ENCODE data around the gene CLEC6A.
"Not testable (repeated sequence)": the region's sequence is repeated elsewhere in the genome, so short reads cannot be mapped to it uniquely, and the experiment has no call there.

Gene CLEC6A

DNA sequence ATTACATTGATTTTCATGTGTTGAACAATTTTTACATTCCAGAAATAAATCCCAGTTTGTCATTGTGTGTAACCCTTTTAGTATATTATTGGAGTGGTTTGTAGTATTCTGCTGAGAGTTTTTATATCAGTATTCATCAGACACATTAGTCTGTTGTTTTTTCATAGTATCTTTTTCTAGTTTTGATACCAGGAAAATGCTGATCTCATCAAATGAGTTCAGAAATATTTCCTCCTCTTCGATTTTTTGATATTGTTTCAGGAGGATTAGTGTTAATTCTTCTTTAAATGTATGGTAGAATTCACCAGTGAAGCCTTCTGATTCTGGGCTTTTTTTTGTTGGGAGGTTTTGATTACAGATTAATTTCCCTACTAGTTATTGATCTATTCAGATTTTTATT, 15.3 kb downstream of the CLEC6A start:
- no peak for TF ChIP-seq CTCF (conservative IDR thresholded peaks at IDR 0.05; ENCODE audit: low read depth, low read length)
- no peak overlapping the region for H3K4me3 ChIP-seq (ENCODE audit: low read length)
- DNase-seq (ENCODE audit: low read depth) = no peak

DNA sequence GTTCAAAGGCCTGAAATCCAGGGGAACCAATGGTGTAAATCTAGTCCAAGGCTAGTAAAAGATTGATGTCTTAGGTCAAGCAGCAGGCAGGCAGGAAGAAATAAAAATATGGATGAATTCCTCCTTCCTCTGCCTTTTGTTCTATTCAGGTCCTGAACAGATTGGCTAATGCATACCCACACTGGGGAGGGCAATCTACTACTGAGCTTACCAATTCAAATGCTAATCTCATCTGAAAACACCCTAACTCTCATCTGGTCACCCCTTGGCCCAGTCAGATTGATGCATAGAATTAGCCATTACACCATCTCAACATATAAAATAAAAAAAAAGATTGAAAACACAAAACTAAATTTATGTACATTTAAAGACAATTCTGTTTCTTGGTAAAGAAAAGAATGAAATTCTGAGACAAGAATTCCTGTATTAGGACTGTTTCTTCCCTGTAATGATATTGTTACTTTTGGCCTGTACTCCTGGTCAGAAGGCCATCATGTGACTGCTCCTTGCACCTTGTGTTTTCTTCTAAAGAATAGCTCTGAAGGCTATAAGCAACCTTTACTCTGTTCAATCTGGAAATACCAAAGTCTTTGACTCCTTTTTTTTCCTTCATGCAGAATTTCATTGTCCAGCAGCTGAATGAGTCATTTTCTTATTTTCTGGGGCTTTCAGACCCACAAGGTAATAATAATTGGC, 19.9 kb downstream of the CLEC6A start:
- no peak for TF ChIP-seq CTCF (conservative IDR thresholded peaks at IDR 0.05; ENCODE audit: low read depth, low read length)
- DNase-seq (ENCODE audit: low read depth) = no peak
- no peak overlapping the region for H3K4me3 ChIP-seq (ENCODE audit: low read length)

DNA sequence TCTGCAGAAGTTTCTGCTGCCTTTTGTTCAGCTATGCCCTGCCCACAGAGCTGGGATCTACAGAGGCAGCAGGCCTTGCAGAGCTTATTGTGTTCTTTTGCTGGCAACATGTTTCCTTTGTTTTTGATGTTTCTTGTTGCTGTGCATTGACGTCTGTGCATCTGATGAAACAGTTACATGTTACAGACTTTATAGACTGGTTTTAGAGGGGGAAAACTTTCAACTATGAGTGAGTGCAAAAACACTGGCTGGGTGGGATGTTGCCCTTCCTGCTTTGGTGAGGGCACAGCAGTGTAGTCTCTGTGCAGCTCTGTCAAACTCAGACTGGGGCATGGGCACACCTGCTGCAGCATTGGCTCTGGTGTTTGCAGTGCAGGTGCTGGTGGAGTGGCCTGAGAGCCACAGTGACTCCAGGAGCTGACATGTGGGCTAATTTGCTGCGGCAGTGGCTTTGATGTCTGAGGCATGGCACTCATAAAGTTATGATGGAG, 26.9 kb downstream of the CLEC6A start:
- DNase-seq (ENCODE audit: low read depth) = no peak
- no peak overlapping the region for H3K4me3 ChIP-seq (ENCODE audit: low read length)
- no peak for TF ChIP-seq CTCF (conservative IDR thresholded peaks at IDR 0.05; ENCODE audit: low read depth, low read length)

DNA sequence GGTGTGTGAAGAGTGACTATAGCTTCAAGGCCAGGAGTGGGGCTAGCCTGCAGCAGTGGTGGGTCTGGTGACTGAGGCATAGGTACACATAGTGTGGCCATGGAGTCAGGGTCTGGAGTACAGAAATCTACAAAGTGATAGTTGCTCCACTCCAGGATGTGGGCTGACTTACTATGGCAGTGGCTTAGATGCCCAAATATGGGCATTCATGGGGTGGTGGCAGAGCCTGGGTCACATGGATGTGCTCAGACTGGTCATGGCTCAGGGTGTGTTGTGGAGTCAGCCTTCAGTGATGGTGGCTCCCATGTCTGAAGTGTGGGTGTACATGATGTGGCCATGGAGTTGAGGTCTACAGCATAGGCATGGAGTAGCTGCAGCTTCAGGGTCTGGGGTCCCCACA, 27.3 kb downstream of the CLEC6A start:
- no peak for TF ChIP-seq CTCF (conservative IDR thresholded peaks at IDR 0.05; ENCODE audit: low read depth, low read length)
- no peak overlapping the region for H3K4me3 ChIP-seq (ENCODE audit: low read length)
- DNase-seq (ENCODE audit: low read depth) = no peak

DNA sequence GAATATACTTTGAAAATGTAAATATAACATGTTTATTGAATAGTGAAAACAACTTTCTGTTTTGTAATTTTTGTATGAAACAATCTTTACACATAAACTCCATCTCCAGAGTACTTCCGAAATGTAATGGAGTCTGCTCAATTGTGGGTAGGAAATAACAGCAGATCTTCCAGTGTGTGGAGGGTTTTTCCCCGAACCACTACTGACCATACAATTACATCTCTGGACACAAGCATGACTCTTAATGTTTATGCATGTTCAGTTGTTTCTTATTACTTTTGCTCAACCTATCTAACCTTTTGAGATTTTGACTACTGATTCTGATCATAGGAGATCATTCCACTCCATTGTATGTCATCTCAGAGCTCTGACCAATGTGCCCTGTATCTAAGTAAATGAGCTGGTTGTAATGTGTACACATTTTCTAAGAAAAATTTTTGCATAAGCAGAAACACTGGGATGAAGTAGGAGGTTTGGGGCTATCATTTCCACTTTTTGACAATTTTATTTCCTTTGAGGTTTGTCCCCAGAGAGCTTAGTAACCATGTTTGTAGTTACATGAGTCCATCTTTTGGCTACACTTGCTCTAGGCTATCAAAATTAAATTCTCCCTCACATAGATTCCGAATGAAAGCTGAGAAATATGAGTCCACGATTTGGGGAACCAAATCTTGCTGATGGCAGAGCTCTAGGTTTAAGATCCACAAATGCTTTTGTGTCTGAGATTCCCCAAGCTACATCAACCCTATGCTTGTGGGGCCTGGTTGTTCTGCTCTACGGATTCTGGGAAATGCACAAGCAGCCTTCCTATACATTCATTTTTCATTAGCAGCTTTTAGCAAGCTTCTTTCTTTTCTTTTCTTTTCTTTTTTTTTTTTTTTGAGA, 36.1 kb downstream of the CLEC6A start:
- no peak for DNase-seq (ENCODE audit: low read depth)
- no peak for TF ChIP-seq CTCF (conservative IDR thresholded peaks at IDR 0.05; ENCODE audit: low read depth, low read length)

GRCh38 chr12:8493084-8493483, 37.3 kb downstream of the CLEC6A start:
- no peak for DNase-seq (ENCODE audit: low read depth)
- TF ChIP-seq CTCF (conservative IDR thresholded peaks at IDR 0.05; ENCODE audit: low read depth, low read length) = no peak
- H3K4me3 ChIP-seq (ENCODE audit: low read length) = no peak overlapping the region

More for the DNA sequence above, 36.1 kb downstream of the CLEC6A start:
- H3K4me3 ChIP-seq (ENCODE audit: low read length) = no peak overlapping the region

DNA sequence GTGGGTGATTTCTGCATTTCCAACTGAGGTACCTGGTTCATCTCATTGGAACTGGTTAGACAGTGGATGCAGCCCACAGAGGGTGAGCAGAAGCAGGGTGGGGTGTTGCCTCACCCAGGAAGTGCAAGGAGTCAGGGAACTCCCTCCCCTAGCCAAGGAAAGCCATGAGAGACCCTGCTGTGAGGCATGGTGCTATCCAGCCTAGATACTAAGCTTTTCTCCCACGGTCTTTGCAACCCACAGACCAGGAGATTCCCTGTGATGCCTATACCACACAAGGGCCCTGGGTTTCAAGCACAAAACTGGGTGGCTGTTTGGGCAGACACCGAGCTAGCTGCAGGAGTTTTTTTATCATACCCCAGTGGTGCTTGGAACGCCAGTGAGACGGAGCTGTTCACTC, 39.9 kb downstream of the CLEC6A start:
- DNase-seq (ENCODE audit: low read depth); H3K4me3 ChIP-seq (ENCODE audit: low read length): not testable (repeated sequence)

- H3K4me3 ChIP-seq (ENCODE audit: low read length); DNase-seq (ENCODE audit: low read depth): not testable (repeated sequence)
These were observed 40.3 kb downstream of the CLEC6A start for GRCh38 chr12:8496074-8496473.
